HEK293 (cell line): ENCODE data around the gene WAPL.

Source experiments
- AEBP2 ChIP-seq: fragments of 450-650 bp; formaldehyde crosslinking; IDR thresholded peaks from 2 replicates; pipeline ENCODE4 v1.5.1; 2016; ENCODE audit warnings: missing biosample characterization, missing genetic modification characterization, borderline replicate concordance
- BCL11A ChIP-seq: fragments of 450-650 bp; formaldehyde crosslinking; IDR thresholded peaks from 2 replicates; pipeline ENCODE4 v1.5.1; 2016; ENCODE audit warnings: low read depth, missing biosample characterization, missing genetic modification characterization
- CTCF ChIP-seq: fragments of 450-650 bp; formaldehyde crosslinking; IDR thresholded peaks from 2 replicates; pipeline ENCODE4 v1.5.1; 2016; ENCODE audit warnings: missing biosample characterization, missing genetic modification characterization
- KLF16 ChIP-seq: fragments of 450-650 bp; formaldehyde crosslinking; IDR thresholded peaks from 2 replicates; pipeline ENCODE4 v1.5.1; 2017; ENCODE audit warnings: missing biosample characterization, missing genetic modification characterization
- PRDM6 ChIP-seq: fragments of 450-650 bp; formaldehyde crosslinking; IDR thresholded peaks from 2 replicates; pipeline ENCODE4 v1.5.1; 2017; ENCODE audit warnings: missing biosample characterization, missing genetic modification characterization
- SP2 ChIP-seq: fragments of 450-650 bp; formaldehyde crosslinking; IDR thresholded peaks from 2 replicates; pipeline ENCODE4 v1.5.1; 2016; ENCODE audit warnings: missing biosample characterization, missing genetic modification characterization
- TCF7L2 ChIP-seq: IDR thresholded peaks from 2 replicates; pipeline ENCODE4 v1.6.1; 2011; ENCODE audit warnings: low read depth, mild to moderate bottlenecking, inconsistent platforms, low read length, moderate library complexity, borderline replicate concordance
- ZBTB8A ChIP-seq: fragments of 450-650 bp; formaldehyde crosslinking; IDR thresholded peaks from 2 replicates; pipeline ENCODE4 v1.5.1; 2016; ENCODE audit warnings: missing biosample characterization, missing genetic modification characterization
- ZNF121 ChIP-seq: fragments of 450-650 bp; formaldehyde crosslinking; IDR thresholded peaks from 2 replicates; pipeline ENCODE4 v1.5.1; 2016; ENCODE audit warnings: missing biosample characterization, missing genetic modification characterization
- ZNF23 ChIP-seq: fragments of 450-650 bp; formaldehyde crosslinking; IDR thresholded peaks from 2 replicates; pipeline ENCODE4 v1.5.1; 2016; ENCODE audit warnings: missing biosample characterization, missing genetic modification characterization, borderline replicate concordance
- ZNF274 ChIP-seq, 2 experiments: fragments of 200-500 bp in 1 of 2; fragments of 450-650 bp in 1 of 2; sonication (Bioruptor generic) in 1 of 2; formaldehyde crosslinking in 1 of 2; IDR thresholded peaks; 2 replicates each; pipeline versions ENCODE4 v1.5.1 to v1.6.1; 2014 to 2016; ENCODE audit warnings: borderline replicate concordance in 1 of 2, inconsistent platforms in 1 of 2, low read length in 1 of 2, missing biosample characterization in 1 of 2, missing genetic modification characterization in 1 of 2
- ZNF280C ChIP-seq: fragments of 450-650 bp; formaldehyde crosslinking; IDR thresholded peaks from 2 replicates; pipeline ENCODE4 v1.5.1; 2016; ENCODE audit warnings: missing biosample characterization, missing genetic modification characterization
- ZSCAN18 ChIP-seq: fragments of 450-650 bp; formaldehyde crosslinking; IDR thresholded peaks from 2 replicates; pipeline ENCODE4 v1.5.1; 2016; ENCODE audit warnings: missing biosample characterization, missing genetic modification characterization
- ZSCAN23 ChIP-seq: fragments of 450-650 bp; formaldehyde crosslinking; IDR thresholded peaks from 2 replicates; pipeline ENCODE4 v1.5.1; 2016; ENCODE audit warnings: missing biosample characterization, missing genetic modification characterization

- no peak for TF ChIP-seq ZNF280C (tag by site-specific recombination)
- no peak for TF ChIP-seq AEBP2 (tag by site-specific recombination)
- no peak for TF ChIP-seq ZNF121 (tag by site-specific recombination)
- TF ChIP-seq KLF16 (tag by site-specific recombination), result no peak
- no peak for TF ChIP-seq CTCF
- TF ChIP-seq PRDM6, result no peak
- TF ChIP-seq ZSCAN23 (tag by site-specific recombination), result no peak
- no peak for TF ChIP-seq SP2
- TF ChIP-seq ZBTB8A (tag by site-specific recombination), result no peak
- TF ChIP-seq TCF7L2, result no peak
- TF ChIP-seq ZNF23 (tag by site-specific recombination), result no peak
- TF ChIP-seq ZSCAN18 (tag by site-specific recombination), result no peak
- no peak for TF ChIP-seq BCL11A
- no peak for TF ChIP-seq ZNF274 (IDR thresholded peaks at IDR 0.05; ENCODE audit: low read length)
- no peak for TF ChIP-seq ZNF274 (tag by site-specific recombination; IDR thresholded peaks at IDR 0.05; ENCODE audit: borderline replicate concordance)
Measured at GRCh38 chr10:86446440-86446839, 75.2 kb downstream of the WAPL start.
